Measurements from ENCODE around the gene ST8SIA3. TPM values are rescaled to one million over a fixed set of nuclear protein-coding genes. Genes with fewer than 3 reads are reported as not detected.

ST8SIA3 gene
- total RNA-seq, 4 donors from 2014 or later, result under 0.01 to 0.14 TPM; not detected in 2

DNA sequence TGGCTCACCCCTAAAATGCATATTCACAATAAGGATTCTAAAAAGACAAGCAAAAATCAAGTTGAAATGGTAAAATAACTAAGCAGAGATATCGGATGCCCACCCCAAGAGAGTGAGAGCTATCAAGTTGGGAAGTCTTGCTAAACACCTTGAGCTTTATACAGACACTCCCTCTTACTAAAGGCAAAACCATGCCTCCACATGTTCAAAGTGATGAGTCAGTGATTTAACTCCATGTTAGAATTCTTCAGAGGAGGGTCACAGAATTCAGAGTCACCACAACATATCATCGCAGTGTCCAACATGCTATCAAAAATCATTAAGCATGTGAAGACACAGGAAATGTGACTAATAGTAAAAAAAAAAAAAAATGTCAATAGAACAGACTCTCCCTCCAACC lies 20.6 kb upstream of the ST8SIA3 start:
- Histone ChIP-seq H3K4me1 (no peaks in the 10 kb centered on the region), H3K27ac (no peak overlapping the region), H3K36me3 (no peaks in the 10 kb centered on the region), H3K27me3 (no peaks in the 10 kb centered on the region), H3K4me3 (no peak overlapping the region), H3K9me3 (no peaks in the 10 kb centered on the region)
- no peak for DNase-seq
- in situ Hi-C loops (cut with MboI; ENCODE audit: low pct_ligation_motif_present in 1 of 4, low pct_unique_long_range_greater_than_20kb in 1 of 4, low sequenced_read_pairs in 3 of 4) (no loop called here), intact Hi-C loops (cut with DNase I; ENCODE audit: low total_unique reads) (no loop called here)
- WGBS, 2 donors (ENCODE audit: low coverage in 1 of 2), result 86 to 100% methylated on average over 1 to 2 of the region's 2 CpGs
- TF ChIP-seq POLR2A (IDR thresholded peaks at IDR 0.05), result no peak
- no peak for TF ChIP-seq CTCF (IDR thresholded peaks at IDR 0.05)
- no peak for TF ChIP-seq POLR2AphosphoS5 (IDR thresholded peaks at IDR 0.05)
- TF ChIP-seq EP300 (IDR thresholded peaks at IDR 0.05; ENCODE audit: low read depth), result no peak

- in situ Hi-C loops (cut with MboI; ENCODE audit: low pct_ligation_motif_present in 1 of 4, low pct_unique_long_range_greater_than_20kb in 1 of 4, low sequenced_read_pairs in 3 of 4), result no loop called here
- DNase-seq, result no peak
- H3K4me3 ChIP-seq, result no peak overlapping the region
- H3K36me3 ChIP-seq, result no peaks in the 10 kb centered on the region
- H3K4me1 ChIP-seq, result no peaks in the 10 kb centered on the region
- H3K9me3 ChIP-seq, result no peaks in the 10 kb centered on the region
- H3K27me3 ChIP-seq, result no peaks in the 10 kb centered on the region
- no peak overlapping the region for H3K27ac ChIP-seq
- TF ChIP-seq POLR2A (IDR thresholded peaks at IDR 0.05) (no peak), EP300 (IDR thresholded peaks at IDR 0.05; ENCODE audit: low read depth) (no peak)
- WGBS, 2 donors (ENCODE audit: low coverage in 1 of 2), result 72% methylated on average over 5 of the region's 5 CpGs; no CpG with 5 or more reads in 1 of the 2 donors
- intact Hi-C loops (cut with DNase I; ENCODE audit: low total_unique reads), result no loop called here
Measured at GRCh38 chr18:57333940-57334339, 18.4 kb upstream of the ST8SIA3 start.

GRCh38 chr18:57334383-57334782 lies 18.0 kb upstream of the ST8SIA3 start:
- intact Hi-C loops (cut with DNase I; ENCODE audit: low total_unique reads) (no loop called here), in situ Hi-C loops (cut with MboI; ENCODE audit: low pct_ligation_motif_present in 1 of 4, low pct_unique_long_range_greater_than_20kb in 1 of 4, low sequenced_read_pairs in 3 of 4) (no loop called here)
- H3K4me3 ChIP-seq, result no peak overlapping the region
- no peak overlapping the region for H3K27ac ChIP-seq
- no peaks in the 10 kb centered on the region for H3K4me1 ChIP-seq
- WGBS, 2 donors (ENCODE audit: low coverage in 1 of 2), result 61 to 81% methylated on average over 6 of the region's 6 CpGs
- TF ChIP-seq POLR2AphosphoS5 (IDR thresholded peaks at IDR 0.05) (no peak), CTCF (IDR thresholded peaks at IDR 0.05) (no peak), EP300 (IDR thresholded peaks at IDR 0.05; ENCODE audit: low read depth) (no peak), POLR2A (IDR thresholded peaks at IDR 0.05) (no peak)
- no peaks in the 10 kb centered on the region for H3K36me3 ChIP-seq
- no peaks in the 10 kb centered on the region for H3K9me3 ChIP-seq
- no peak for DNase-seq
- H3K27me3 ChIP-seq, result no peaks in the 10 kb centered on the region

DNA sequence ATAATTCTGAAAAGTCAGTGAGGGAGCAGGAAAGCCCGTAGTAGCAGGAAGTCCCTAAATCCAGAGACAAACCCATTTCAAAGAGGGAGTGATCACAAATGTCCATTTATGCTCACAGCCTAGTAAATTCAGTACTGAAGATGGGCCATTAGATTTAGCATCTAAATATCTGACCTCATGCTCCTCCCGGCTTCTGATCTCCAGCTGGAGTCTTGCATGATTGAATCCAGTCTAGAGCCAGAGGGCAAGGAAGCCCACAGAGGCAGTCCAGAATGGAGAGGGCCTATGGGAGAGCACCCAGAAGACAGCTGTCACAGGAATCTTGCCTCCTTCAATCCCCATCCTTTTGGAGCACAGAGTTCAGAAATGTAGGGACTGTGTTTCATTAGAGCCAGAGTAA lies 16.0 kb upstream of the ST8SIA3 start:
- WGBS, 2 donors (ENCODE audit: low coverage in 1 of 2), result 43 to 58% methylated on average over 1 to 2 of the region's 2 CpGs
- Histone ChIP-seq H3K36me3 (no peaks in the 10 kb centered on the region), H3K27me3 (no peaks in the 10 kb centered on the region), H3K9me3 (no peaks in the 10 kb centered on the region), H3K4me3 (no peak overlapping the region), H3K4me1 (no peaks in the 10 kb centered on the region), H3K27ac (no peak overlapping the region)
- TF ChIP-seq CTCF (IDR thresholded peaks at IDR 0.05) (no peak), POLR2AphosphoS5 (IDR thresholded peaks at IDR 0.05) (no peak), POLR2A (IDR thresholded peaks at IDR 0.05) (no peak), EP300 (IDR thresholded peaks at IDR 0.05; ENCODE audit: low read depth) (no peak)
- in situ Hi-C loops (cut with MboI; ENCODE audit: low pct_ligation_motif_present in 1 of 4, low pct_unique_long_range_greater_than_20kb in 1 of 4, low sequenced_read_pairs in 3 of 4), result no loop called here
- no peak for DNase-seq
- intact Hi-C loops (cut with DNase I; ENCODE audit: low total_unique reads), result no loop called here

GRCh38 chr18:57337890-57338289 lies 14.5 kb upstream of the ST8SIA3 start:
- in situ Hi-C loops (cut with MboI; ENCODE audit: low pct_ligation_motif_present in 1 of 4, low pct_unique_long_range_greater_than_20kb in 1 of 4, low sequenced_read_pairs in 3 of 4), result no loop called here
- no peak for TF ChIP-seq EP300 (IDR thresholded peaks at IDR 0.05; ENCODE audit: low read depth)
- no peak for TF ChIP-seq CTCF (IDR thresholded peaks at IDR 0.05)
- TF ChIP-seq POLR2A (IDR thresholded peaks at IDR 0.05), result no peak
- no peak for TF ChIP-seq POLR2AphosphoS5 (IDR thresholded peaks at IDR 0.05)
- no peak for DNase-seq
- Histone ChIP-seq H3K27ac (no peak overlapping the region), H3K4me3 (no peak overlapping the region), H3K27me3 (no peaks in the 10 kb centered on the region), H3K9me3 (no peaks in the 10 kb centered on the region), H3K4me1 (no peaks in the 10 kb centered on the region), H3K36me3 (no peaks in the 10 kb centered on the region)
- WGBS, 2 donors (ENCODE audit: low coverage in 1 of 2), result 80% methylated on average over 4 of the region's 4 CpGs; no CpG with 5 or more reads in 1 of the 2 donors
- intact Hi-C loops (cut with DNase I; ENCODE audit: low total_unique reads), result no loop called here
